ENCODE data around the gene GK.
"Not testable (repeated sequence)": the region's sequence is repeated elsewhere in the genome, so short reads cannot be mapped to it uniquely, and the experiment has no call there.

GK gene

GRCh38 chrX:30712214-30712613, 59.0 kb downstream of the GK start:
- DNase-seq (ENCODE audit: low spot score), result no peak

GRCh38 chrX:30713061-30713525, 59.9 kb downstream of the GK start:
- DNase-seq (ENCODE audit: low spot score), result peak; percentile 18

DNA sequence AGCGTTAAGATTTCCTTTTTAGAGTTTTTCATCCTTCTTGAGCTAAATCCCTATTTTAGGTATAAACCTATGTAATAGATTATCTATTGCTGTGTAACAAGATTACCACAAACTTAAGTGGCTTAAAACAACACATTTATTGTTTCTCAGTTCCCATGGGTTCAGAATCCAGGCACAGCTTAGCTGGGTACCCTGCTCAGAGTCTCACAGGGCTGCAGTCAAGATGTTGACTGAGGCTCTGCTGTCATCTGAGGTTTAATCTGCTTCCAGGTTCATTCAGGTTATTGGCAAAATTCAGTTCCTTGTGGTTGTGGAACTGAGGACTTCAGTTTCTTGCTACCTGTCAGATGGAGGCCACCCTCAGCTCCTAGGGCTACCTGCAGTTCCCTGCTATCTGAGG, 60.9 kb downstream of the GK start:
- no peak for DNase-seq (ENCODE audit: low spot score)

DNA sequence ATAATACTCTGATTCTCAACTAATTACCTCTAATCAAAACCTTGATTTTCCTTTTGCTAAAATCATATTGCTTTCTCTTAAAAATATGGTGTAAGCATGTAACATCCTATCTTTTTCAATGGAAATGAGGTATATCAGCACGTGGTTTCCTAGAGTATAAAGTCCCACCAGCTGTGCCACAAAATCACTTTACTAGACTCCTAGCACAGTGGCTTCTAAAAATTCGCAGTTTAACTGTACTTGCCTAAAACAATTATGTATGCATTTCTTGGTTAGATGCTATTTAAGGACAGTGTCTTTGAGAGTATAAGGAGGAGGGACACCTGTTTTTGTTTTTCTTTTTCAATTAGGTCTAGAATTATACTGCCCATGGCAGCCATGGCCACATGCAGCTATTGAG, 62.8 kb downstream of the GK start:
- no peak for DNase-seq (ENCODE audit: low spot score)

DNA sequence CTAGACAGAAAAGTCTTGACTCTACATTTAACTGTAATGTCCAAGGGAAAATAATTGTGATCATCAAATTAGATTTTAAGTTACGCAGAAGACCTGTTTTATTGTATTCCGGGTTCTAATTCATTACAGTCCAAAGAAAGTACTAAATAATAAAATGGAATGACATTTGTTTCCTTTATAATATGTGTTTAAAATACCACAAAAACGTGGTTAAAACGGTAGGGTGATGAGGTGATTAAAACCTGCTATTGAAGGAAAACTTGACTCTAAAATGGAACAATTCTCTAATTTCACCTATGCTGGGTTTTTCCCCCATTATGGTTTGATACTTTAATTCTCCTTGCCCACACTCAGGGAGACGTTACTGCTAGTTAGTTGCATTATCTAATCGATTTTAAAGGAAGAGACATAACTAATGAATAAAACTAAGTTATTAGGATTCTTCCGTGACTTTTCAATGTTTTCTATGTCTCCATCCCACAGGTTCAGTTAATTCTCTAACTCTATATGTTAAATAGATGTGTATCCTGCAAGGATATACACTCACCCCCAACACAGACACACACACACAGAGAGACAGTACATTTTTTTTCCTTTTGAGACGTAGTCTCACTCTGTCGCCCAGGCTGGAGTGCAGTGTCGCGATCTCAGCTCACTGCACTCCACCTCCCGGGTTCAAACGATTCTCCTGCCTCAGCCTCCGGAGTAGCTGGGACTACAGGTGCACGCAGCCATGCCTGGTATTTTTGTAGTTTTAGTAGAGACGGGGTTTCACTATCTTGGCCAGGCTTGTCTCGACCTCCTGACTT, 80.8 kb downstream of the GK start:
- no peak for DNase-seq (ENCODE audit: low spot score)

DNA sequence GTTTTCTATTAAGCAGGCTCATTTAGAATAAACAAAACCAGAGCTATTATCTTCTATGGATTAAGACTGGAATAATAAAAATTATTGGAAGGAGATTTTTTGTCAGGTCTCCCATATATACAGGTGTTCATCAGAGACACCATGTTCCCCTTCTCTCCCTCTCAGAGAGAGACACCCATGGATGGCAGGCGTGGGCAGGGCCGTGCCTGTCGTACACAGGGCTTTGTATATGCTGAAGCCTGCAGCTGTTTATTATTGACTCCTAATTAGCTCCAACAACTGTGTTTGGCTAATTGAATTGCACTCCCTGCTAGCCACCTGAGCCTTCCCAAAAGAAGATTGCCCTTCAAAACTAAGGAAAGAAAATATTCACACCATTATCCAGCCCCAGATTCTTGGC, 81.6 kb downstream of the GK start:
- DNase-seq (ENCODE audit: low spot score), result no peak

- DNase-seq (ENCODE audit: low spot score), result peak; percentile 12
These were observed 82.6 kb downstream of the GK start for GRCh38 chrX:30735839-30736238.

- DNase-seq (ENCODE audit: low spot score), result no peak
These were observed 88.3 kb downstream of the GK start for GRCh38 chrX:30741545-30741944.

DNA sequence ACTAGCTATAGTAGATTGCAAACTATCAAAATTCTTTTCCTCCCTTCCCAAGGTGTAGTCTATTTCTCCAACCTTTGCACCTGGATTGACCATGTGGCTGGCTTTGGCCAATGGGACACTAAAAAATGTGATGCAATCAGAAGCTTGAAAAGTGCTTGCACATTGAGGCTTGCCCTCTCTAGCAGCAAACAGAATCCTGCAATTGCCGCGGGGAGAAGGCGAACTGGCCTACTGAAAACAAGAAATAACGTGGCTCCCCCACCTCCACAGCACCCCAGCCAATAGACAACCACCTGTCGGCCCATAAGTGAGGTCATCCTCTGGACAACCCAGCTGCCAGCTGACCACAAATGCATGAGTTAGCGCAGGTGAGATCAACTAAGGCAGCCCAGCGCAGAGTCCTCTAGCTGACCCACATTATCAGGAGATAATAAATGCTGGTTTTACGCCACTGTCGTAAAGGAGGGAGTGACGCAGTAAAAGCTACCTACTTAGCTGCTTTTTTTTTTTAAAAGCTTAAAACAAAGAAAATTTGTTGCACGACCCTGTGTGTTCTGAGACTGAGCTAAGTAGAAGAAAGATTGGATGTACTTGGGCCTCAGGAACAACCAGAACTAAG, 95.2 kb downstream of the GK start:
- DNase-seq (ENCODE audit: low spot score), result no peak

GRCh38 chrX:30751497-30751896, 98.3 kb downstream of the GK start:
- no peak for DNase-seq (ENCODE audit: low spot score)

- no peak for DNase-seq (ENCODE audit: low spot score)
These were observed 109.5 kb downstream of the GK start for GRCh38 chrX:30762755-30763154.

DNA sequence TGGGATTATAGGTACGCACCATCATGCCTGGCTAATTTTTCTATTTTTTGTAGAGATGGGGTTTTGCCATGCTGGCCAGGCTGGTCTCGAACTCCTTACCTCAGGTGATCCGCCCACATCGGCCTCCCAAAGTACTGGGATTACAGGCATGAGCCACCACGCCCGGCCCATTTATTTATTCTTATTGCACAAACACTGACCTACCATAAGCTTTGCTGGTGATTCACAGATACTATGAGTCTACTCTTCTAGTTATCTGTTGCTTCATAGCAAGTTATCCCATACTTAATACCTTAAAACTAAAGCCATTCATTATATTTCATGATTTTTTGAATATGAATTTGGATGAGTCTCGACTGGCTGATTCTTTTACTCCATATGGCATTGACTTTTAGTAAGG, 120.5 kb downstream of the GK start:
- DNase-seq (ENCODE audit: low spot score), result not testable (repeated sequence)

- no peak for DNase-seq (ENCODE audit: low spot score)
These were observed 124.4 kb downstream of the GK start for GRCh38 chrX:30777575-30777974.

DNA sequence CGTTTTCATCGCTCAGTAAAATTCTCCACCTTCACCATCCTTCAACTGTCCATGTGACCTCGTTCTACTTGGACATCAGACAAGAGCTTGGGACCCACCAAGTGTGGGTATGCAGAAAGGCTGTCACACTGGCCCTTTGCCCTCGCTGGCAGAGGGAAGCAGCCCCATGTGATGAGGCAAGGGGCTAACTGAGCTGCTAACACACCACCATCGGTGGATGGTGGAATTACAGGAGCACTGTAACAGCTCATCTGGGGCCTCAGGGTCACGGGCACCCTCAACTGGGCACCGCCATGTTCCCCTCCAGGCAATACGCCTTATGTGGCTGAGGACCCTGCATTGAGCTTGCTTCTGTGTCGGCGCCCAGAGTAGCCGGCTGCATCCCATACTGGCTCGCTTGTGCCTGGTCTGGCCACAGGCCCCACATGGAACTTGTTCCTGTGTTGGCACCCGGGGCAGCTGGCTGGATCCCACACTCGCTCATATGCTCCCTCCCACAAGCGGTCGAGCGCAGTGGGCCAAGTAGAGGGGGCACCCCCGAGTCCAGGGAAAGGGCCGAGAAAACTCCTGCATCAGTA, 126.3 kb downstream of the GK start:
- DNase-seq (ENCODE audit: low spot score), result no peak
